Osteoblast (primary cell): ENCODE measurements around the gene ANO1. TPM values are rescaled to one million over a fixed set of nuclear protein-coding genes. Genes with fewer than 3 reads are reported as not detected.

ENCODE experiments used
- DNase-seq: peaks from one replicate; pipeline ENCODE4 v3.0.0; 2011; ENCODE audit warnings: low spot score, mixed read lengths; ENCODE audit not compliant: insufficient read length; ENCODE audit errors: missing footprints
- H2AFZ ChIP-seq: 2 replicates; pipeline ENCODE4 v1.6.0; 2011; ENCODE audit warnings: mild to moderate bottlenecking, low read length
- H3K27ac ChIP-seq: 2 replicates; pipeline ENCODE4 v1.5.1; 2011; ENCODE audit warnings: mild to moderate bottlenecking, low read depth, low read length, moderate library complexity
- H3K27me3 ChIP-seq: 2 replicates; pipeline ENCODE4 v1.6.0; 2012; ENCODE audit warnings: mild to moderate bottlenecking, control low read depth, inconsistent platforms, low read length, moderate library complexity; ENCODE audit not compliant: insufficient read depth
- H3K36me3 ChIP-seq: 2 replicates; pipeline ENCODE4 v1.5.1; 2011; ENCODE audit warnings: mild to moderate bottlenecking, low read length, control low read depth, moderate library complexity; ENCODE audit not compliant: insufficient read depth
- H3K4me1 ChIP-seq: 2 replicates; pipeline ENCODE4 v1.5.1; 2011; ENCODE audit warnings: mild to moderate bottlenecking, low read length, control low read depth, moderate library complexity; ENCODE audit not compliant: insufficient read depth
- H3K4me2 ChIP-seq: 2 replicates; pipeline ENCODE4 v1.6.0; 2011; ENCODE audit warnings: mild to moderate bottlenecking, low read length; ENCODE audit not compliant: insufficient read depth
- H3K4me3 ChIP-seq: fragments of 200-600 bp; sonication (generic); 3 replicates; pipeline ENCODE4 v1.5.1; 2012; ENCODE audit warnings: mild to moderate bottlenecking, low read length, inconsistent platforms; ENCODE audit not compliant: insufficient read depth
- H3K79me2 ChIP-seq: 2 replicates; pipeline ENCODE4 v1.6.0; 2012; ENCODE audit warnings: mild to moderate bottlenecking, low read length, control low read depth, inconsistent platforms; ENCODE audit not compliant: insufficient read depth
- H3K9me3 ChIP-seq: 2 replicates; pipeline ENCODE4 v1.5.1; 2011; ENCODE audit warnings: low read depth, low read length, control low read depth
- H4K20me1 ChIP-seq: 2 replicates; pipeline ENCODE4 v1.6.0; 2012; ENCODE audit warnings: mild to moderate bottlenecking, low read length, control low read depth; ENCODE audit not compliant: insufficient read depth
- CTCF ChIP-seq: IDR thresholded peaks from 2 replicates; pipeline ENCODE4 v1.5.1; 2011; ENCODE audit warnings: mild to moderate bottlenecking, low read depth, low read length, moderate library complexity; ENCODE audit errors: extremely low read depth
- total RNA-seq: library from RNA; depleted of rRNA; stranded (reverse); fragments of >200 nt; gene quantifications from 2 replicates; pipeline ENCODE4 v1.2.3, GENCODE V29; 2012

Gene ANO1
- total RNA-seq, 1 donor: not detected

- H3K9me3 ChIP-seq: no peaks in the 10 kb centered on the region
- no peaks in the 10 kb centered on the region for H4K20me1 ChIP-seq
- H3K4me1 ChIP-seq: peaks cover 14% of the 10 kb centered on the region
- H3K4me3 ChIP-seq: no peak overlapping the region
- TF ChIP-seq CTCF: no peak
- no peaks in the 10 kb centered on the region for H3K79me2 ChIP-seq
- DNase-seq: no peak
- no peak overlapping the region for H2AFZ ChIP-seq
- no peak overlapping the region for H3K27ac ChIP-seq
- H3K36me3 ChIP-seq: no peaks in the 10 kb centered on the region
- H3K4me2 ChIP-seq: no peak overlapping the region
- H3K27me3 ChIP-seq: peaks cover 2% of the 10 kb centered on the region
These were observed 37.7 kb downstream of the ANO1 start for GRCh38 chr11:70115778-70116177.

GRCh38 chr11:70116386-70117065 is 38.4 kb downstream of the ANO1 start:
- H4K20me1 ChIP-seq: no peaks in the 10 kb centered on the region
- H3K4me2 ChIP-seq: no peak overlapping the region
- no peak overlapping the region for H2AFZ ChIP-seq
- H3K27me3 ChIP-seq: peaks cover 3% of the 10 kb centered on the region
- H3K4me3 ChIP-seq: no peak overlapping the region
- no peak overlapping the region for H3K27ac ChIP-seq
- H3K9me3 ChIP-seq: no peaks in the 10 kb centered on the region
- H3K79me2 ChIP-seq: no peaks in the 10 kb centered on the region
- no peak for DNase-seq
- peaks cover 8% of the 10 kb centered on the region for H3K4me1 ChIP-seq
- H3K36me3 ChIP-seq: no peaks in the 10 kb centered on the region
- TF ChIP-seq CTCF: no peak

GRCh38 chr11:70117567-70118145 is 39.5 kb downstream of the ANO1 start:
- H3K9me3 ChIP-seq: no peaks in the 10 kb centered on the region
- no peak for TF ChIP-seq CTCF
- H3K79me2 ChIP-seq: no peaks in the 10 kb centered on the region
- no peak overlapping the region for H3K27ac ChIP-seq
- H4K20me1 ChIP-seq: no peaks in the 10 kb centered on the region
- H3K27me3 ChIP-seq: peaks cover 5% of the 10 kb centered on the region
- H3K36me3 ChIP-seq: no peaks in the 10 kb centered on the region
- no peak for DNase-seq
- H3K4me3 ChIP-seq: no peak overlapping the region
- H3K4me1 ChIP-seq: no peaks in the 10 kb centered on the region
- no peak overlapping the region for H3K4me2 ChIP-seq
- H2AFZ ChIP-seq: no peak overlapping the region

- no peaks in the 10 kb centered on the region for H3K36me3 ChIP-seq
- DNase-seq: no peak
- H3K27ac ChIP-seq: no peak overlapping the region
- no peaks in the 10 kb centered on the region for H4K20me1 ChIP-seq
- H3K27me3 ChIP-seq: peaks cover 7% of the 10 kb centered on the region
- no peak overlapping the region for H2AFZ ChIP-seq
- no peak for TF ChIP-seq CTCF
- no peaks in the 10 kb centered on the region for H3K79me2 ChIP-seq
- H3K4me2 ChIP-seq: no peak overlapping the region
- no peak overlapping the region for H3K4me3 ChIP-seq
- no peaks in the 10 kb centered on the region for H3K4me1 ChIP-seq
- no peaks in the 10 kb centered on the region for H3K9me3 ChIP-seq
These were observed 40.5 kb downstream of the ANO1 start for GRCh38 chr11:70118642-70119041.
